Gastroesophageal sphincter (tissue), 3 donors: ENCODE data around the gene PSAPL1.

ENCODE experiments used
- CTCF ChIP-seq, 4 experiments: fragments of 200-600 bp in 2 of 4; fragments of 450-650 bp in 2 of 4; sonication (generic) in 1 of 4; IDR thresholded peaks; one replicate each; pipeline ENCODE4 v1.5.1; 2017 to 2019; ENCODE audit warnings: antibody characterized with exemption in 4 of 4, mild to moderate bottlenecking in 2 of 4, moderate library complexity in 2 of 4
- POLR2A ChIP-seq, 2 donors: fragments of 450-650 bp; IDR thresholded peaks; one replicate each; pipeline ENCODE4 v1.6.1; 2017; ENCODE audit warnings: antibody characterized with exemption in 2 of 2, mild to moderate bottlenecking in 2 of 2, moderate library complexity in 1 of 2
- POLR2AphosphoS5 ChIP-seq: sonication (generic); formaldehyde crosslinking; IDR thresholded peaks from one replicate; pipeline ENCODE4 v1.6.1; 2017; ENCODE audit warnings: antibody characterized with exemption

- TF ChIP-seq CTCF (IDR thresholded peaks at IDR 0.05) (no peak), POLR2AphosphoS5 (no peak), POLR2A (IDR thresholded peaks at IDR 0.05) (no peak)
Measured at GRCh38 chr4:7444314-7444713, 9.6 kb upstream of the PSAPL1 start.
